ENCODE results near the gene ATP7B. TPM values are rescaled to one million over a fixed set of nuclear protein-coding genes. Genes with fewer than 3 reads are reported as not detected.

Gene ATP7B
- total RNA-seq, 1 experiment from 2014 or later = 4.4 TPM

- ATAC-seq (no peak), DNase-seq (no peak)
- Histone ChIP-seq H3K36me3 (ENCODE audit: low read depth, low read length) (no peaks in the 10 kb centered on the region; the same call in 1 of the 2 replicates), H3K27me3 (ENCODE audit: low read length) (no peaks in the 10 kb centered on the region), H3K79me2 (ENCODE audit: low read length) (no peaks in the 10 kb centered on the region), H3K4me1 (ENCODE audit: insufficient read depth, low read length) (no peaks in the 10 kb centered on the region; the same call in 1 of the 2 replicates), H2AFZ (ENCODE audit: low read length) (no peak overlapping the region), H3F3A (ENCODE audit: low read length, unreplicated experiment) (no peaks in the 10 kb centered on the region), H3K4me2 (ENCODE audit: low read length) (no peak overlapping the region), H3K4me3 (ENCODE audit: low read length) (no peak overlapping the region), H3K9me2 (replicated peaks; ENCODE audit: low read length) (no peaks in the 10 kb centered on the region), H3K9ac (ENCODE audit: low read length) (no peak overlapping the region), H3K27ac (ENCODE audit: low read length) (no peak overlapping the region), H3K9me3 (ENCODE audit: low read length) (no peaks in the 10 kb centered on the region), H4K20me1 (ENCODE audit: low read length) (no peaks in the 10 kb centered on the region)
- BruUV-seq (replicated peaks) = no TSS peak
- no peak for TF ChIP-seq CTCF (conservative IDR thresholded peaks at IDR 0.05; ENCODE audit: low read depth, low read length)
- intact Hi-C loops (cut with micrococcal nuclease) = no loop called here
- ChIA-PET POLR2A (ENCODE audit: unreplicated experiment) (no interaction called here), CTCF (no interaction called here)
Observed at GRCh38 chr13:51892657-51893056, 118.6 kb downstream of the ATP7B start.

- no peaks in the 10 kb centered on the region for H3K79me2 ChIP-seq (ENCODE audit: low read length)
- ChIA-PET CTCF (no interaction called here), POLR2A (ENCODE audit: unreplicated experiment) (no interaction called here)
- H3K9me2 ChIP-seq (replicated peaks; ENCODE audit: low read length) = no peaks in the 10 kb centered on the region
- BruUV-seq (replicated peaks) = no TSS peak
- no peaks in the 10 kb centered on the region for H4K20me1 ChIP-seq (ENCODE audit: low read length)
- H3F3A ChIP-seq (ENCODE audit: low read length, unreplicated experiment) = no peaks in the 10 kb centered on the region
- no peaks in the 10 kb centered on the region for H3K4me1 ChIP-seq (ENCODE audit: insufficient read depth, low read length)
- no peaks in the 10 kb centered on the region for H3K36me3 ChIP-seq (ENCODE audit: low read depth, low read length)
- H3K27me3 ChIP-seq (ENCODE audit: low read length) = no peaks in the 10 kb centered on the region
- H3K4me3 ChIP-seq (ENCODE audit: low read length) = no peak overlapping the region
- no peak overlapping the region for H2AFZ ChIP-seq (ENCODE audit: low read length)
- no peak overlapping the region for H3K9ac ChIP-seq (ENCODE audit: low read length)
- DNase-seq = no peak
- ATAC-seq = no peak
- TF ChIP-seq EZH2phosphoT487 (IDR thresholded peaks at IDR 0.05; ENCODE audit: borderline replicate concordance, low read length) (no peak), CTCF (conservative IDR thresholded peaks at IDR 0.05; ENCODE audit: low read depth, low read length) (no peak), EZH2 (IDR thresholded peaks at IDR 0.05; ENCODE audit: low read length, unreplicated experiment) (no peak)
- no peak overlapping the region for H3K27ac ChIP-seq (ENCODE audit: low read length)
- H3K9me3 ChIP-seq (ENCODE audit: low read length) = no peaks in the 10 kb centered on the region
- intact Hi-C loops (cut with micrococcal nuclease) = no loop called here
- no peak overlapping the region for H3K4me2 ChIP-seq (ENCODE audit: low read length)
Observed at GRCh38 chr13:51887468-51887867, 123.8 kb downstream of the ATP7B start.

- no peak overlapping the region for H2AFZ ChIP-seq (ENCODE audit: low read length)
- ATAC-seq (no peak), DNase-seq (no peak)
- no TSS peak for BruUV-seq (replicated peaks)
- no peaks in the 10 kb centered on the region for H3K36me3 ChIP-seq (ENCODE audit: low read depth, low read length)
- no peaks in the 10 kb centered on the region for H3F3A ChIP-seq (ENCODE audit: low read length, unreplicated experiment)
- H3K9me2 ChIP-seq (replicated peaks; ENCODE audit: low read length) = no peaks in the 10 kb centered on the region
- H4K20me1 ChIP-seq (ENCODE audit: low read length) = no peaks in the 10 kb centered on the region
- no peaks in the 10 kb centered on the region for H3K9me3 ChIP-seq (ENCODE audit: low read length)
- intact Hi-C loops (cut with micrococcal nuclease) = no loop called here
- H3K9ac ChIP-seq (ENCODE audit: low read length) = no peak overlapping the region
- no peak overlapping the region for H3K4me3 ChIP-seq (ENCODE audit: low read length)
- H3K27ac ChIP-seq (ENCODE audit: low read length) = no peak overlapping the region
- TF ChIP-seq CTCF (conservative IDR thresholded peaks at IDR 0.05; ENCODE audit: low read depth, low read length) = no peak
- POLR2A ChIA-PET (ENCODE audit: unreplicated experiment) = interaction anchor here (0.6 kb wide), 1 partner anchor 11 kb away, joined by 3 read pairs; no protein-coding TSS in a partner anchor
- CTCF ChIA-PET = no interaction called here
- H3K27me3 ChIP-seq (ENCODE audit: low read length) = no peaks in the 10 kb centered on the region
- H3K4me1 ChIP-seq (ENCODE audit: insufficient read depth, low read length) = no peaks in the 10 kb centered on the region
- H3K4me2 ChIP-seq (ENCODE audit: low read length) = no peak overlapping the region
- H3K79me2 ChIP-seq (ENCODE audit: low read length) = no peaks in the 10 kb centered on the region
Observed at GRCh38 chr13:51885651-51886050, 125.6 kb downstream of the ATP7B start.

Data from PC-3 (cell line).